Natural killer cell (primary cell): ENCODE results near the gene EPHB2. TPM values are rescaled to one million over a fixed set of nuclear protein-coding genes. Genes with fewer than 3 reads are reported as not detected.
"Not testable (repeated sequence)": the region's sequence is repeated elsewhere in the genome, so short reads cannot be mapped to it uniquely, and the experiment has no call there.

Experiments used
- ATAC-seq, 3 donors: fragments of 150-1000 bp in 2 of 3; fragments of 200-7000 bp in 1 of 3; cut with Tn5 transposase; 1 replicate in 1 of 3; 2 replicates in 2 of 3; pipeline ENCODE4 v1.10.0; 2021; ENCODE audit warnings: mild to moderate bottlenecking in 2 of 3, moderate library complexity in 2 of 3
- DNase-seq, 2 donors: peaks; one replicate each; pipeline versions ENCODE4 v3.0.0 to v3.0.0-alpha.2; 2013 to 2021; ENCODE audit warnings: mixed read lengths in 1 of 2
- H3K27ac ChIP-seq: one replicate; pipeline ENCODE4 v1.5.1; 2013; ENCODE audit warnings: mild to moderate bottlenecking, low read length
- H3K27me3 ChIP-seq: one replicate; pipeline ENCODE4 v1.6.1; 2013; ENCODE audit warnings: low read length; ENCODE audit not compliant: control insufficient read depth, insufficient read depth
- H3K36me3 ChIP-seq: one replicate; pipeline ENCODE4 v1.6.1; 2013; ENCODE audit warnings: low read length; ENCODE audit not compliant: control insufficient read depth, insufficient read depth
- H3K4me1 ChIP-seq: one replicate; pipeline ENCODE4 v1.6.1; 2013; ENCODE audit warnings: low read length; ENCODE audit not compliant: control insufficient read depth, insufficient read depth
- H3K4me3 ChIP-seq: one replicate; pipeline ENCODE4 v1.5.1; 2013; ENCODE audit warnings: low read length
- H3K9me3 ChIP-seq: one replicate; pipeline ENCODE4 v1.6.1; 2013; ENCODE audit warnings: low read length; ENCODE audit not compliant: control insufficient read depth, insufficient read depth
- H3K27ac Mint-ChIP-seq, 2 donors: one replicate each; pipeline ENCODE4 v1.8.0; 2022; ENCODE audit warnings: mild to moderate bottlenecking in 2 of 2, mixed read lengths in 2 of 2, moderate library complexity in 1 of 2
- H3K27me3 Mint-ChIP-seq, 2 donors: one replicate each; pipeline ENCODE4 v1.8.0; 2022; ENCODE audit warnings: low read depth in 2 of 2, mixed read lengths in 2 of 2
- H3K36me3 Mint-ChIP-seq: one replicate; pipeline ENCODE4 v1.8.0; 2022; ENCODE audit warnings: mixed read lengths
- H3K4me1 Mint-ChIP-seq, 2 donors: one replicate each; pipeline ENCODE4 v1.8.0; 2022; ENCODE audit warnings: mixed read lengths in 2 of 2
- H3K4me3 Mint-ChIP-seq: one replicate; pipeline ENCODE4 v1.8.0; 2022; ENCODE audit warnings: mild to moderate bottlenecking, moderate library complexity, mixed read lengths
- H3K9me3 Mint-ChIP-seq, 2 donors: one replicate each; pipeline ENCODE4 v1.8.0; 2022; ENCODE audit warnings: mixed read lengths in 2 of 2
- WGBS: methylation state at CpG from one replicate; pipeline ENCODE4 v1.1.7; 2013; ENCODE audit warnings: missing lambda C conversion rate; ENCODE audit not compliant: insufficient coverage; 5-methylcytosine and 5-hydroxymethylcytosine counted together
- intact Hi-C: fragments of 100-400 bp; cut with micrococcal nuclease; formaldehyde crosslinking; loops from one replicate; pipeline ENCODE4 v1.14.2; 2022
- total RNA-seq, 4 donors: library from RNA; stranded (reverse); fragments of 120-200 nt in 1 of 4; gene quantifications; one replicate each; pipeline versions ENCODE4 v1.2.3 to v1.2.4, GENCODE V29; 2013 to 2022
- TF ChIP-seq, protein P1 (sequence below): fragments of 200-600 bp; IDR thresholded peaks from one replicate; pipeline ENCODE4 v1.8.0; 2022; ENCODE audit warnings: antibody characterized with exemption

Gene EPHB2
- total RNA-seq, 3 donors from 2014 or later (not counting 1 experiment from before 2014, with no cell fraction given), result 0.14 to 0.23 TPM; not detected in 1

DNA sequence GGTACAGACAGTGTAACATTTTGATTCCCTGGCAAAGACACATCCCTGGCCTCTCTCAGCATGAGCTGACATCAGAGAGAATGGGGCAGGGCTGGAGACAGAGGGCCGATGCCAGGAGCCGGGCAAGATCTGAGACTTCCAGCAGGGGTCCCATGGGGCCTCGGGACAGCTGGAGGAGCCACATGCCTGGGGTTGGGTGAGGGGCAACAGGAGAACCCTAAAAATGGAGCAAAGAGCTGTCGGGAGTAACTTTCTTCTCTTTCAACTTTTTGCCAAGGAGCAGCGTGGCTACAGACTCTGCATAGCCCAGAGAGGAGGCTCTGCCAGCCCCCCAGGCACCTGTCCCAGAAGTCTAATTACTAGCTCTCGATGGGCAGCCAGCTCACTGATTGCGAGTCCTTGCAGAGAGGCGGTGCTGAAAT lies 131.2 kb downstream of the EPHB2 start:
- no peaks in the 10 kb centered on the region for H3K9me3 ChIP-seq
- H3K27me3 ChIP-seq, result no peaks in the 10 kb centered on the region
- no peak for ATAC-seq
- Mint-ChIP-seq H3K4me3 (no peak overlapping the region), H3K4me1 (no peaks in the 10 kb centered on the region), H3K27ac (no peak overlapping the region), H3K9me3 (no peaks in the 10 kb centered on the region), H3K36me3 (no peaks in the 10 kb centered on the region), H3K27me3 (peaks cover 10 to 22% of the 10 kb centered on the region in 2 donors)
- no peak overlapping the region for H3K27ac ChIP-seq
- H3K36me3 ChIP-seq, result no peaks in the 10 kb centered on the region
- DNase-seq, result no peak
- TF ChIP-seq, protein P1, sequence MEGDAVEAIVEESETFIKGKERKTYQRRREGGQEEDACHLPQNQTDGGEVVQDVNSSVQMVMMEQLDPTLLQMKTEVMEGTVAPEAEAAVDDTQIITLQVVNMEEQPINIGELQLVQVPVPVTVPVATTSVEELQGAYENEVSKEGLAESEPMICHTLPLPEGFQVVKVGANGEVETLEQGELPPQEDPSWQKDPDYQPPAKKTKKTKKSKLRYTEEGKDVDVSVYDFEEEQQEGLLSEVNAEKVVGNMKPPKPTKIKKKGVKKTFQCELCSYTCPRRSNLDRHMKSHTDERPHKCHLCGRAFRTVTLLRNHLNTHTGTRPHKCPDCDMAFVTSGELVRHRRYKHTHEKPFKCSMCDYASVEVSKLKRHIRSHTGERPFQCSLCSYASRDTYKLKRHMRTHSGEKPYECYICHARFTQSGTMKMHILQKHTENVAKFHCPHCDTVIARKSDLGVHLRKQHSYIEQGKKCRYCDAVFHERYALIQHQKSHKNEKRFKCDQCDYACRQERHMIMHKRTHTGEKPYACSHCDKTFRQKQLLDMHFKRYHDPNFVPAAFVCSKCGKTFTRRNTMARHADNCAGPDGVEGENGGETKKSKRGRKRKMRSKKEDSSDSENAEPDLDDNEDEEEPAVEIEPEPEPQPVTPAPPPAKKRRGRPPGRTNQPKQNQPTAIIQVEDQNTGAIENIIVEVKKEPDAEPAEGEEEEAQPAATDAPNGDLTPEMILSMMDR, result no peak
- 87% methylated on average over 8 of the region's 8 CpGs for WGBS
- no peak overlapping the region for H3K4me3 ChIP-seq
- intact Hi-C loops, result no loop called here
- H3K4me1 ChIP-seq, result no peaks in the 10 kb centered on the region

DNA sequence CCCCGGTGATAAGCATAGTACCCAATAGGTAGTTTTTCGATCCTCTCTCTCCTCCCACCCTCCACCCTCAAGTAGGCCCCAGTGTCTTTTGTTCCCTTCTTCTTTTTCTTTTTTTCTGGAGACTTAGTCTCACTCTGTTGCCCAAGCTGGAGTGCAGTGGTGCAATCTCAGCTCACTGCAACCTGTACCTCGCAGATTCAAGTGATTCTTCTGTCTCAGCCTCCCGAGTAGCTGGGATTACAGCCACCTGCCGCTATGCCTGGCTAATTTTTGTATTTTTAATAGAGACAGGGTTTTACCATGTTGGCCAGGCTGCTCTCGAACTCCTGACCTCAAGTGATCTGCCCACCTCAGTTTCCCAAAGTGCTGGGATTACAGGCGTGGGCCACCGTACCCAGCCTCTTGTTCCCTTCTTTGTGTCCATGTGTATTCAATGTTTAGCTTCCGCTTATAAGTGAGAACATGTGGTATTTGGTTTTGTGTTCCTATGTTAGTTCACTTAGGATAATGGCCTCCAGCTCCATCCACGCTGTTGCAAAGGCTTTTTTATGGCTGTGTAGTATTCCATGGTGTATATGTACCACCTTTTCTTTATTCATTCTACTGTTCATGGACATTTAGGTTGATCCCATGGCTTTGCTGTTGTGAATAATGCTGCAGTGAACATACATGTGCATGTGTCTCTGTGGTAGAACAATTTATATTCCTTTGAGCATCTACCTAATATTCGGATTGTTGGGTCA lies 133.0 kb downstream of the EPHB2 start:
- H3K27me3 ChIP-seq, H3K9me3 ChIP-seq, H3K27ac ChIP-seq, H3K4me3 ChIP-seq, intact Hi-C loops, H3K4me1 ChIP-seq, DNase-seq, H3K9me3 Mint-ChIP-seq, ATAC-seq, H3K27ac Mint-ChIP-seq, H3K36me3 Mint-ChIP-seq, H3K4me3 Mint-ChIP-seq, H3K4me1 Mint-ChIP-seq, H3K36me3 ChIP-seq: not testable (repeated sequence)
- WGBS, result 91% methylated on average over 10 of the region's 11 CpGs
- H3K27me3 Mint-ChIP-seq, result peaks cover 10 to 40% of the 10 kb centered on the region in 2 donors

DNA sequence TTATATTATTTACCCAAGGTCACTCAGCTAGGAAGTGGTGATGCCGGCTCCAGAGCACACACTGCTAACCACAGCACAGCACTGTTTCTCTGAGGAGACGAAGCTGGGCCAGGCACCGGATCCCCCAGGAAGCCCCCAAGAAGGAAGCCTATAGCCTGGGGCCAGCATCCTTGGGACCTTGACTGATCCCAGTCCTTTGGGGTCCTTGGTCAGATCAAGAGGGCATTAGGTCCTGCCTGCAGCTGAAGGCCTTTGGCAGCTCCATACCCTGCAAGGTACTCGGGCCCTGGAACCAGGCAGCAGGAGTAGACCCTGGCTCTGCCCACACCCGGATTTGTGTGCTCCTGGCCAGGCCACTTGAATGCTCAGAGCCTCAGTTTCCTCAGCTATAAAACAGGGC lies 134.0 kb downstream of the EPHB2 start:
- Histone ChIP-seq H3K9me3 (no peaks in the 10 kb centered on the region), H3K27me3 (no peaks in the 10 kb centered on the region), H3K36me3 (no peaks in the 10 kb centered on the region), H3K27ac (no peak overlapping the region), H3K4me1 (no peaks in the 10 kb centered on the region), H3K4me3 (no peak overlapping the region)
- DNase-seq (no peak), ATAC-seq (no peak)
- no peak overlapping the region for H3K27ac Mint-ChIP-seq
- peaks cover 13 to 41% of the 10 kb centered on the region in 2 donors for H3K27me3 Mint-ChIP-seq
- TF ChIP-seq, protein P1, result no peak
- H3K4me1 Mint-ChIP-seq, result no peaks in the 10 kb centered on the region
- WGBS, result 89% methylated on average over 5 of the region's 5 CpGs
- no peaks in the 10 kb centered on the region for H3K36me3 Mint-ChIP-seq
- H3K9me3 Mint-ChIP-seq, result no peaks in the 10 kb centered on the region
- no peak overlapping the region for H3K4me3 Mint-ChIP-seq
- intact Hi-C loops, result no loop called here

DNA sequence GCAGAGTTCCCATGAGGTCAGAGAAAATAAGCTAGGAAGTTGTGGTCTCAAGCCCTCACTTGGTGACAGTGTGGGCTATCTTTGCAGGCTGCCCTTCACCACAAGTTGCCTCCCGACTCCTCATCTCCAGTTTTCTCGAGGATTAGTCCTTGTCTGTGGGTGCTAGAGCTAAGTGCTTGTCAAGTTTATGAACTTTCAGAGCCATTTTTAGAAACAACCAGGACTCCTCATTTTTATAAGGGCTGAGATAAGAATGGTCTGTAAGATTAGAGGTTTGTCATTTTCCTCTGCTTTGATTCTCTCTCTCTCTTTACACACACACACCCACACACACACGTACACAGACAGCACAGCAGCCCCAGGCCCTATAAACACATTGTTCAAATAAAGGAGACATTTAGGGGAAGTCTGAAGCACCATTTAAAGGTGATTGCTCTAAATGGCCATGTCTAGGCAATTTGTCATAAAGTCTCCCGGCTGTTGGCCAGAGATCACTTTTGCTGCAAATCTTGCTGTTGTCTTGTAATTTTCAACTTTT lies 134.8 kb downstream of the EPHB2 start:
- Histone ChIP-seq H3K36me3 (no peaks in the 10 kb centered on the region), H3K27me3 (no peaks in the 10 kb centered on the region), H3K27ac (no peak overlapping the region), H3K9me3 (no peaks in the 10 kb centered on the region), H3K4me3 (no peak overlapping the region), H3K4me1 (no peaks in the 10 kb centered on the region)
- Mint-ChIP-seq H3K27ac (no peak overlapping the region), H3K36me3 (no peaks in the 10 kb centered on the region), H3K27me3 (peaks cover 14 to 41% of the 10 kb centered on the region in 2 donors), H3K9me3 (no peaks in the 10 kb centered on the region), H3K4me3 (no peak overlapping the region), H3K4me1 (no peaks in the 10 kb centered on the region)
- DNase-seq, result no peak
- ATAC-seq, result no peak
- 61% methylated on average over 3 of the region's 4 CpGs for WGBS
- TF ChIP-seq, protein P1, result no peak
- intact Hi-C loops, result no loop called here
